ENCODE measurements around the gene PIK3R2.

GRCh38 chr19:18117364-18117691 lies 35.6 kb upstream of the PIK3R2 start:
- TF ChIP-seq CTCF (conservative IDR thresholded peaks at IDR 0.05; ENCODE audit: low read length): no peak
- no peak for TF ChIP-seq EZH2phosphoT487 (IDR thresholded peaks at IDR 0.05; ENCODE audit: borderline replicate concordance, low read depth, low read length)

Data from OCI-LY7 (cell line).